ENCODE data around the gene RSL1D1. TPM values are rescaled to one million over a fixed set of nuclear protein-coding genes. Genes with fewer than 3 reads are reported as not detected.

The RSL1D1 gene
- total and polyA plus RNA-seq, 10 of the 15 experiments (the other 5 are each of a cell fraction or from before 2014, with no cell fraction given), result 106 to 535 (median 304) TPM

- TF ChIP-seq ZNF24 (IDR thresholded peaks at IDR 0.05) (no peak), EED (IDR thresholded peaks at IDR 0.05; ENCODE audit: low read depth) (no peak), IRF5 (IDR thresholded peaks at IDR 0.05; ENCODE audit: borderline replicate concordance) (no peak), MXI1 (IDR thresholded peaks at IDR 0.05; ENCODE audit: low read depth, low read length) (no peak)
- TF ChIP-seq, protein P1, sequence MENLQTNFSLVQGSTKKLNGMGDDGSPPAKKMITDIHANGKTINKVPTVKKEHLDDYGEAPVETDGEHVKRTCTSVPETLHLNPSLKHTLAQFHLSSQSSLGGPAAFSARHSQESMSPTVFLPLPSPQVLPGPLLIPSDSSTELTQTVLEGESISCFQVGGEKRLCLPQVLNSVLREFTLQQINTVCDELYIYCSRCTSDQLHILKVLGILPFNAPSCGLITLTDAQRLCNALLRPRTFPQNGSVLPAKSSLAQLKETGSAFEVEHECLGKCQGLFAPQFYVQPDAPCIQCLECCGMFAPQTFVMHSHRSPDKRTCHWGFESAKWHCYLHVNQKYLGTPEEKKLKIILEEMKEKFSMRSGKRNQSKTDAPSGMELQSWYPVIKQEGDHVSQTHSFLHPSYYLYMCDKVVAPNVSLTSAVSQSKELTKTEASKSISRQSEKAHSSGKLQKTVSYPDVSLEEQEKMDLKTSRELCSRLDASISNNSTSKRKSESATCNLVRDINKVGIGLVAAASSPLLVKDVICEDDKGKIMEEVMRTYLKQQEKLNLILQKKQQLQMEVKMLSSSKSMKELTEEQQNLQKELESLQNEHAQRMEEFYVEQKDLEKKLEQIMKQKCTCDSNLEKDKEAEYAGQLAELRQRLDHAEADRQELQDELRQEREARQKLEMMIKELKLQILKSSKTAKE (IDR thresholded peaks at IDR 0.05; ENCODE audit: low read depth, poor library complexity, severe bottlenecking), result no peak
Observed at GRCh38 chr16:11791144-11791828, 60.1 kb downstream of the RSL1D1 start (continued).

GRCh38 chr16:11788914-11789313 is 62.4 kb downstream of the RSL1D1 start:
- Histone ChIP-seq H3K9ac (ENCODE audit: control insufficient read depth, insufficient read depth, low read length) (no peak overlapping the region), H3K4me2 (ENCODE audit: control insufficient read depth, insufficient read depth) (no peak overlapping the region; the same call in 1 of the 2 replicates), H3K9me3 (replicated peaks; ENCODE audit: control insufficient read depth, insufficient read depth, low read length) (no peaks in the 10 kb centered on the region), H3K4me3 (no peak overlapping the region), H3K4me1 (ENCODE audit: control insufficient read depth, insufficient read depth, low read length) (peaks cover 20% of the 10 kb centered on the region), H3K79me2 (ENCODE audit: control insufficient read depth, insufficient read depth, low read length) (peaks cover 89% of the 10 kb centered on the region), H2AFZ (ENCODE audit: control insufficient read depth, low read depth, low read length) (no peak overlapping the region), H3K27ac (ENCODE audit: control insufficient read depth, insufficient read depth) (no peak overlapping the region), H4K20me1 (ENCODE audit: control insufficient read depth, insufficient read depth) (peaks cover 4% of the 10 kb centered on the region; the same call in 1 of the 2 replicates), H3K27me3 (replicated peaks in 1 of 2; ENCODE audit: control insufficient read depth in 2 of 2, insufficient read depth in 2 of 2, low read length in 1 of 2) (no peaks in the 10 kb centered on the region), H3K36me3 (ENCODE audit: control insufficient read depth in 2 of 2, insufficient read depth in 2 of 2, low read length in 1 of 2) (peaks cover 0 to 4% of the 10 kb centered on the region in 2 experiments; a peak in 2 of 4 replicates)
- ChIA-PET SMC1A (ENCODE audit: uncharacterized antibody, unreplicated experiment) (interaction anchor here (2.8 to 10.6 kb wide), 2 partner anchors 7 to 10 kb away, joined by 7 to 184 read pairs; no protein-coding TSS in a partner anchor), RAD21 (ENCODE audit: unreplicated experiment) (no interaction called here), POLR2A (interaction anchor here (12.1 to 12.7 kb wide), 2 partner anchors 11 to 49 kb away, joined by 164 to 410 read pairs; partner anchors contain the start of gene TXNDC11), CTCF (no interaction called here)
- FAIRE-seq, result no peak
- TF ChIP-seq FOXM1 (IDR thresholded peaks at IDR 0.05; ENCODE audit: low read depth, low read length) (no peak), SP1 (IDR thresholded peaks at IDR 0.05; ENCODE audit: low read depth, low read length) (no peak), EED (IDR thresholded peaks at IDR 0.05; ENCODE audit: low read depth) (no peak), STAT1 (conservative IDR thresholded peaks at IDR 0.05) (no peak), ASH2L (IDR thresholded peaks at IDR 0.05; ENCODE audit: borderline replicate concordance, low read depth) (no peak)
- 81% methylated on average over 3 of the region's 3 CpGs for WGBS (ENCODE audit: insufficient coverage, insufficient replicate concordance, low lambda C conversion rate, missing lambda C conversion rate)
- no peak for DNase-seq (ENCODE audit: low read depth, low spot score)
- ATAC-seq, result no peak
- intact Hi-C loops (cut with micrococcal nuclease; ENCODE audit: unreplicated experiment) (no loop called here), in situ Hi-C loops (cut with MboI) (no loop called here)
- no TSS peak for BruUV-seq (replicated peaks)

All from GM12878 (cell line).